NT2/D1 (cell line): ENCODE measurements around the gene PALB2.

ENCODE experiments used
- SUZ12 ChIP-seq: IDR thresholded peaks from 2 replicates; pipeline ENCODE4 v1.6.1; 2011; ENCODE audit not compliant: insufficient read length, insufficient read depth; ENCODE audit errors: extremely low read depth
- YY1 ChIP-seq: IDR thresholded peaks from 2 replicates; pipeline ENCODE4 v1.6.1; 2011; ENCODE audit not compliant: insufficient read length, insufficient read depth
- ZNF274 ChIP-seq: IDR thresholded peaks from 2 replicates; pipeline ENCODE4 v1.6.1; 2011; ENCODE audit warnings: mild to moderate bottlenecking, low read depth, low read length

- TF ChIP-seq YY1 (no peak), SUZ12 (no peak), ZNF274 (no peak)
These were observed 46.1 kb upstream of the PALB2 start for GRCh38 chr16:23687034-23687808.
